H1 (cell line): ENCODE measurements around the gene DUSP12. TPM values are rescaled to one million over a fixed set of nuclear protein-coding genes. Genes with fewer than 3 reads are reported as not detected.

Experiments
- JUN ChIP-seq: IDR thresholded peaks from 2 replicates; pipeline ENCODE4 v1.6.1; 2011; ENCODE audit warnings: low read depth, mild to moderate bottlenecking, improper control_type of control experiment, low read length
- polyA plus RNA-seq, 7 experiments: library from polyadenylated mRNA; depleted of rRNA in 3 of 7; stranded (reverse) in 5 of 7; unstranded in 2 of 7; fragments of >200 nt in 5 of 7; fragments of 200-250 nt in 2 of 7; gene quantifications; 1 replicate in 5 of 7; 2 replicates in 1 of 7; 4 replicates in 1 of 7; pipeline versions ENCODE4 v1.2.1 to v1.2.3, GENCODE V29; 2011 to 2013; ENCODE audit warnings: missing spikeins in 2 of 7, mixed read lengths in 2 of 7
- total RNA-seq: library from RNA; stranded (reverse); fragmentation: NEBNext Ultra II Directional; extraction: Animal tissue kit (Norgen Biotek cat#: 25700); gene quantifications from 2 replicates; pipeline ENCODE4 v1.2.1, GENCODE V29; 2021

The DUSP12 gene
- total and polyA plus RNA-seq, 2 of the 8 experiments (the other 6 are each of a cell fraction or from before 2014, with no cell fraction given) = 27.6 to 33.9 TPM

- no peak for TF ChIP-seq JUN
Observed at GRCh38 chr1:161747801-161748200, 1.8 kb upstream of the DUSP12 start (continued).
